GM21529 (cell line): ENCODE results near the gene IP6K1.
"Not testable (repeated sequence)": the region's sequence is repeated elsewhere in the genome, so short reads cannot be mapped to it uniquely, and the experiment has no call there.

Experiments
- ATAC-seq: cut with Tn5 transposase; IDR thresholded peaks from one replicate; pipeline ENCODE4 v1.9.1; 2021; ENCODE audit not compliant: unreplicated experiment

Gene IP6K1

GRCh38 chr3:49794431-49794830, 8.1 kb upstream of the IP6K1 start:
- no peak for ATAC-seq

DNA sequence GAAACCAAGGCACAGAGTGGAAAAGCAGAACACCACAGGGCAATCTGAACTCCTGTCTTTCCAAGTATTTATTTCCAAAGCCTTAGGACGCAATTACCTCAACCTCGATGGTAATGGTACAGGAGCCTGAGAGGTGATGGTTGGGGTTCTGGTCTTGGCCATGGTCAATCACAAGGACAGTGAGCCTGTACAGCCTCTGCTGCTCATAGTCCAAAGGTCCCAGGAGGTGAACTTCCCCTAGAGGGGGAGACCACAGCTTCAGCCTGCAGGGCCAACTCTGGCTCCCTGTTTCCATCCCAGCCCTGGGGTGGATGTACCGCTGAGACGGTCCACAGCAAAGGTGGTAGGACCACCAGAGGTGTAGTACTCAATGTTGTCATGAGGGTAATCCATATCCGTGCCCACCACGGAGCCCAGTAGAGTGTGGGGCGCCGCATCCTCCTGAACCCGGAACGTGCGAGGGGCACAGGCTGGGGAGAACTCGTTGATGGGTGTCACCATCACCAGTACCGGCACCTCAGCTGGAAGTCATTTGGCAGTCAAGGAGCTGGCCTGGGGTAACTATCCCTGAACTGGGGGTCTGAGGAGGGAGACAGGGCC, 7.2 kb upstream of the IP6K1 start:
- no peak for ATAC-seq

DNA sequence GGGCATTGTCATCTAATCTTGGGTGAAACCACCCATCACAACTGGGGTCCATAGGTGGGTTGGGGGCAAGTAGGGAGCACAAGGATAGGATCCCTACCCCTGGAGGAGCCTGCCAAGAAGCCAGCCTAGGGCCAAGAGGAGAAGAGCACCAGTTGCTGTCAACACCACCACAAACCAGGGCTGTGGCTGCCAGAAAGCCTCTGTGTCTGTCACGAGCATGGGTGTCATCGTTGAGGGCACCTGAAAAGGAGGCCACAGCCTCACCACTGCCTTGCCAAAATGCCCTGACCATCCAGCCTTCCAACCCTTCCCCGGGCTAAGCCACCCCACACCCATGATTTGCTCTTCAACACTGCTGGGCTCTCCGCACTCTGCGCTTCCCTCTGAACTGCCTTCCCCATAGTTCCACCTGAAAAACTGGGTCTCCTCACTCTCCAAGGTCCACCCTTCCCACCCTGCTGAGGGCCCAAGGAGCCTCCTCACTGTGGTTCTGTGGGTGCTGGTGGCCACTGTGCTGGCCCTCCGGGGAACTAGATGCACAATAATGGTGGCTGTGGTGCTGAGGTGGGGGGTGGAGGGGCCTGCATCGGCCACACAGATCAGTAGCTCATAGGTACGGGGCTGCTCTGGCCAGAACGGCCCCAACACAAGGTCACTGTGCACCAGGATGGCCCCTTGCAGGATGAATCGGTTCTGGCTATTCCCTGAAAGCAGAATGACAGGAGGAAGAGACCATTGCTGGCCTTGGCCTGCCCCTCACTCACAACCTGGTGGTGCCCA, 6.2 kb upstream of the IP6K1 start:
- ATAC-seq = no peak

DNA sequence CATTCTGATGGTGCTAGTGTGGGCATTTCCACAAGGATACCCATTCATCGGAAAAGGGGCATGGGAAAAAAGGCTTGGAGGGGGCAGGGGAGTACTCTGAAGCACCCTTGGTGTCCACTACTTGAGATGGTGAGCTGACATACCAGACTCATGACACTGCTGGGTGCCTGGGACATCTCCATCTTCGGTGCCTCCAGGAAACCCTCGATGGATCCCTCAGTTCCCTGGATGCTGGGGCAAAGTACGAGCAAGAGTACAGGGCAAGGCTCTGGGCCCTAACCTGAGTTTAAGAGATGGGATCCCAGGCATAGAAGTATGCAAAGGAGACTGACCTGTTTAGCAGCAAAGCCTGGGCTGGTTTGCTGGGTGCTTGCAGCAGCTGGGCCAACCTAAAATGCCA, 5.2 kb upstream of the IP6K1 start:
- no peak for ATAC-seq

DNA sequence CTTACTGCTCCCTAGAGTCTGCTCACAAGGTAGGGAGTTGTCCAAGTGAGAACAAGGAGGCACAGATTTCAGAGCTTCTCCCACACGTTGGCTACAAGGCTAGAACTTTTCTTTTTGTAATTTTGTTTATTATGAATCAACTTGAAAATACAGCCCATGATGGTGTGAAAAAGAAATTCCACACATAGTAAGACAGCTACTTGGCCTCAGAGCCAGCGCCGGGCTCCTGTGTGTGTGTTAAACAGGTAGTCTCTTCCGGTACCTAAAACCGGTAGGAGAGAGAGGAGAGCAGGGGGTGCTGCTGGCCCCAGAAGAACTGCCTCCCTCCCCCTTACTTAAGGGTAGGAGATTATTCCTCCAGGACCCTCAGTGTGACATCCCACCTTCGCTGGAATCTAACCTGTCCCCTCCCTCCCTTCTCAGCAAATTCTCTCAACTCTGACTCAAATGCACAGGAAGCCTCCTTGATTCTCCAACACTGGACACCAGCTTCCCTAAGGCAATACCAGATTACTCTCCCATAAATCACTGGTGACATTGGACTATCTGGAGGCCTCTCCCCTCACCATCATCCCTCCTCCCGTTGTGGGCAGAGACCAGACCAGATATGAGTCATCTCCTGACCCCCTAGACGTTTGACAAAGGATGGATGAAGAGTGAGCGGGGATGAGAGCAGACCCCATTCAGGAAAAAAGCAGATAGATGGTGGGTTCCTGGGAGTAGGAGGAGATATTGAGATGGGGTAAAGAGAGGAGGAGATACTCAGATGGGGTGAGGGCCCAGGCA, 4.5 kb upstream of the IP6K1 start:
- ATAC-seq = no peak

- ATAC-seq = no peak
These were observed 1.7 kb upstream of the IP6K1 start for GRCh38 chr3:49788056-49788455.

DNA sequence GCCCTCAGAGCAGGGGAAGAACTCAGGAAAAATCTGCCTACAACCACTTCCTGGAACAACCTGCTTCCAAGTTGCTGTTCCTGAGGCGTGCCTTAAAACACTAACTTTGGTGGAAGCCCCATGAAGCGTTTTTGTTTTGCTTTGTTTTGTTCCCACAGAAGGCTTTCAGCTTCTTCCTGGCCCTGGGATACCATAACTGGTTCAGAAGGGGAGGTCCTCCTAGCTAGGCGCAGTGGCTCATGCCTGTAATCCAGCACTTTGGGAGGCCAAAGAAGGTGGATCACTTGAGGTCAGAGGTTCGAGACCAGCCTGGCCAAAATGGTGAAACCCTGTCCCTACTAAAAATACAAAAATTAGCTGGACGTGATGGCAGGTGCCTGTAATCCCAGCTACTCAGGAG, 1.2 kb upstream of the IP6K1 start:
- no peak for ATAC-seq

- no peak for ATAC-seq
These were observed 781 bp upstream of the IP6K1 start for GRCh38 chr3:49787182-49787464.

- peak; percentile 40 for ATAC-seq
These were observed 581 bp downstream of the IP6K1 start for GRCh38 chr3:49785565-49786356.

GRCh38 chr3:49782277-49782676, 4.1 kb downstream of the IP6K1 start:
- ATAC-seq = not testable (repeated sequence)

DNA sequence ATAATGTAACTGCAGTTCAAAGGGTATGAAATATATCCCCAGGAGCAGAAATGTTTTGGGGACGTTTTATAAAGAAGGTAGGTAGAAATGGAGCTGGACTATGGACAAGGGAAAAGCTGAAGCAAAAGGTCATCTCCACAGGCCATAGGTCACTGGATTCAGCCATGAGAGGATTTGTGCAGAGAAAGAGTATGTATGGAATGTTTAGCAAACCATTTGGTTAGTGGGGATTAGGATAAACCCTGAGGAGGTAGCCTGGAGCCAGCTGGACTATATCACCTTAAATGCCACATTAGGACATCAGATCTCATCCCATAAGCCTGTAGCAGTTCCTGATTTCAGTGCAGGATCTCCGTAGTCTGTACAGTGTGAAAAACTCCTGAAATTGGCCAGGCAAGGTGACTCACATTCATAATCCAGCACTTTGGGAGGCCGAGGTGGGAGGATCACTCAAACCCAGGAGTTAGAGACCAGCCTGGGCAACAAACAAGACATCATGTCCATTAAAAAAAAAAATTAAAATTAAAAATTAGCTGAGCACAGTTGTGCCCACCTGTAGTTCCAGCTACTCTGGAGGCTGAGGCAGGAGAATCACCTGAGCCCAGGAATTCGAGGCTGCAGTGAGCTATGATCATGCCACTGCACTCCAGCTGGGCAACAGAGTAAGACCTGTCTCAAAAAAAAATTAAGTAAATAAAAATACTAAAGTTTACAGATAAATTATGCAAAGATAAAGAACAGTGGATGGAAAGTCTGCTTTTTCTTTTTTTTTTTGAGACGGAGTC, 4.7 kb downstream of the IP6K1 start:
- no peak for ATAC-seq

DNA sequence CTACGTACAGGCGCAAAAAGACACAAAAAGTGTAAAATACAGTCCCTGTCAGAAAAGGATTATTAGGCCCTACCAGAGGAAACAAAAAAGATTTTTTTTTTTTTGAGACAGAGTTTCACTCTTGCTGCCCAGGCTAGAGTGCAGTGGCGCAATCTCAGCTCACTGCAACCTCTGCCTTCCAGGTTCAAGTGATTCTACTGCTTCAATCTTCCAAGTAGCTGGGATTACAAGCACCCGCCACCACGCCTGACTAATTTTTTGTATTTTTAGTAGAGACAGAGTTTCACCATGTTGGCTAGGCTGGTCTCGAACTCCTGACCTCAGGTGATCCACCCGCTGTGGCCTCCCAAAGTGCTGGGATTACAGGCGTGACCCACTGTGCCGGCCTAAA, 5.4 kb downstream of the IP6K1 start:
- not testable (repeated sequence) for ATAC-seq

GRCh38 chr3:49780080-49780974, 6.0 kb downstream of the IP6K1 start:
- no peak for ATAC-seq

GRCh38 chr3:49779358-49780079, 6.8 kb downstream of the IP6K1 start:
- no peak for ATAC-seq

DNA sequence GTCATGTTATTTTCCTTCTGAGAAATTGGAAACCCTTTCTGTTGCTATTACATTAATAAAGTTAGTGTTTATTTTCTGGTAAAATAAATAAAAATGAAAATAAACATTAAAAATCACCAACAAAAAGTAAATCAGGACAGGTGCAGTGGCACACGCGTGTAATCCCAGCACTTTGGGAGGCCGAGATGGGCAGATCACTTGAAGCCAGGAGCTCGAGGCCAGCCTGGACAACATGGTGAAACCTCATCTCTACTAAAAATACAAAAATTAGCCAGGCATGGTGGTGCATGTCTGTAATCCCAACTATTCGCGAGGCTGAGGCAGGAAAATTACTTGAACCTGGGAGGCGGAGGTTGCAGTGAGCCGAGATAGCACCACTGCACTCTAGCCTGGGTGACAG, 10.2 kb downstream of the IP6K1 start:
- ATAC-seq = not testable (repeated sequence)

DNA sequence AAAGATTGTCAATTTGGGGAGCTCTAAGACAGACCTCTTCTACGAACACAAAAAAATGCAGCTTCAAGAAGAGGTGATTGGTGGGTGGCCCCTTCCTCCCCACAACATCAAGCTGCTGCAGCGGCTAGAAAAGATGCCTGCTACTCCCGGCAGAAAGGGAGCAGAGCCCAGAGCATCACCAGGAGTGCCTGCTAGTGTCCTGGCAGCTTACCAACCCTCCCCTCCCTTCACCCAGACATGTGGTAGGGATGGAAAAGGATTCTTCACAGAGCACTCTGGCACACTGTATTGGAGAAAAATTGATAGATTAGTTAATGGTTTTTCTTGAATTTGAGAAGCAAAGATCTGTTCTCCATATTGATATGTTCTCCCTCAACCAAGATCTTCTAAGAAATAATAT, 10.8 kb downstream of the IP6K1 start:
- no peak for ATAC-seq

DNA sequence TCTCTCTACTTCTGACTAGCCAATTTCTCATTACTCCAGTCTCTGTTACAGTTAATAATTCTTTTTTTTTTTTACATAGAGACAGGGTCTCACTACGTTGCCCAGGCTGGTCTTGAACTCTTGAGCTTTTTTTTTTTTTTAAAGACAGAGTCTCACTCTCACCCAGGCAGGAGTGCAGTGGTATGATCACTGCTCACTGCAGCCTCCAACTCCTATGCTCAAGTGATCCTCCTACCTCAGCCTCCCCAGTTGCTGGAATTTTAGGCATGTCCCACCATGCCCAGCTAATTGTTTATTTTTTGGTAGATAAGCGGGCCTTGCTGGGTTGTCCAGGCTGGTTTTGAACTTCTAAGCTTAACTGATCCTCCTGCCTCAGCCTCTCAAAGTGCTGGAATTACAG, 13.6 kb downstream of the IP6K1 start:
- ATAC-seq = no peak

DNA sequence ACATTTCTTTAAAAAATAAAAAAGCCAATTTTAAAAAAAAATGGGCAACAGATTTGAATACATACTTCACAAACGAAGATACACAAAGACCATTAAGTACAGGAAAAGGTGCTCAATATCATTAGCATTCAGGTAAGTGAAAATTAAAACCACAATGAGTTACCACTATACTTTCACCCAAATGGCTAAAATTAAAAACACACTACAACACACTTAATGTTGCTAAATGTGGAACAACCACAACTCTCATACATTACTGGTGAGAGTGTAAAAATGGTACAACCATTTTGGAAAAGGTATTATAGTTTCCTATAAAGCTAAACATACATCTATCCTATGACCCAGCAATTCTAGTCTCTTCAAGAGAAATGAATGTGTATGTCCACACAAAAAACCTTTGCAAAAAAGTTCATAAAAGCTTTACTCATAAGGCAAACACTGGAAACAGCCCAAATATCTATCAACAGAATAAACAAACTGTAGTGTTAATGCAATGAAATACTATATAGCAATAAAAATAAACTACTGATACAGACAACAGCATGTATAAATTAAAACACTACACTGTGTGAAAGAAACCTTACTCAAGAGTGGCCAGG, 14.9 kb downstream of the IP6K1 start:
- no peak for ATAC-seq

DNA sequence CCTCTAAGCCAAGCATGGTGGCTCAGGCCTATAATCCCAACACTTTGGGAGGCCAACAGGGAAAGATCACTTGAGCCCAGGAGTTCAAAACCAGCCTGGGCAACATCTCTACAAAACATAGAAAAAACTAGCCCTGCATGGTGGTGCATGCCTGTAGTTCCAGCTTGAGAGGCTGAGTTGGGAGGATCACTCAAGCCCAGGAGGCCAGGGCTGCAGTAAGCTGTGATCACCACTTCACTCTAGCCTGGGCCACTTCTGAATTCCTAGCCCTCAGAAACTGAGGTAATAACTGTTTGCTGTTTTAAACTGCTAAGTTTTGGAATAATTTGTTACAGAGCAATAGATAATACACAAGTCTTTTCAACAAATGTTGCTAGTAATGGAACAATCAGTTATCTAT, 16.4 kb downstream of the IP6K1 start:
- ATAC-seq = no peak
